Endothelial cell of umbilical vein (primary cell): ENCODE results near the gene GFOD1. TPM values are rescaled to one million over a fixed set of nuclear protein-coding genes. Genes with fewer than 3 reads are reported as not detected.

ENCODE experiments used
- BruUV-seq: library from RNA; stranded (reverse); fragments of 400-500 nt; replicated peaks from 2 replicates; lab custom pipeline; 2021; lab: Mats Ljungman, UMichigan
- CTCF ChIA-PET: fragments of 300-600, 350-600 bp; sonication (Branson Sonifier 250); formaldehyde crosslinking; loops from one replicate; lab custom pipeline; 2021; ENCODE audit warnings: antibody characterized with exemption, inconsistent platforms; lab: Charles Lee
- POLR2A ChIA-PET: fragments of 300-600, 350-600 bp; sonication (Branson Sonifier 250); formaldehyde crosslinking; loops from one replicate; lab custom pipeline; 2021; ENCODE audit warnings: antibody characterized with exemption, inconsistent platforms; lab: Charles Lee
- DNase-seq: peaks from one replicate; pipeline ENCODE4 v3.0.0-alpha.2; 2011; ENCODE audit warnings: low read depth, low spot score
- FAIRE-seq: peaks from 2 replicates; lab custom pipeline; 2011; peaks lifted over from hg19 to GRCh38; lab: Jason Lieb, UNC
- H2AFZ ChIP-seq: 2 replicates; pipeline ENCODE4 v1.6.0; 2012; ENCODE audit warnings: low read depth, low read length, control low read depth, inconsistent platforms
- H3K27ac ChIP-seq: 2 replicates; pipeline ENCODE4 v1.5.1; 2011; ENCODE audit warnings: low read depth, mild to moderate bottlenecking, control low read depth, low read length, moderate library complexity; ENCODE audit not compliant: insufficient read depth
- H3K27me3 ChIP-seq, 2 experiments: 2 replicates each; pipeline versions ENCODE4 v1.6.0 to v1.6.1; 2011; ENCODE audit warnings: low read length in 2 of 2, mixed read lengths in 1 of 2; ENCODE audit not compliant: control insufficient read depth in 2 of 2, insufficient read depth in 2 of 2
- H3K36me3 ChIP-seq, 2 experiments: 2 replicates in 1 of 2; 3 replicates in 1 of 2; pipeline ENCODE4 v1.5.1; 2011; ENCODE audit warnings: low read length in 2 of 2, mild to moderate bottlenecking in 1 of 2, moderate library complexity in 1 of 2; ENCODE audit not compliant: control insufficient read depth in 2 of 2, insufficient read depth in 2 of 2; ENCODE audit errors: extremely low read depth in 1 of 2
- H3K4me1 ChIP-seq: 3 replicates; pipeline ENCODE4 v1.5.1; 2011; ENCODE audit warnings: mild to moderate bottlenecking, low read length; ENCODE audit not compliant: control insufficient read depth, insufficient read depth; ENCODE audit errors: extremely low read depth
- H3K4me2 ChIP-seq: 2 replicates; pipeline ENCODE4 v1.6.1; 2011; ENCODE audit warnings: low read length, control low read depth, mixed read lengths; ENCODE audit not compliant: insufficient read depth
- H3K4me3 ChIP-seq, 3 experiments: fragments of 200-600 bp in 1 of 3; sonication (generic), shearing (Covaris generic) in 1 of 3; replicated peaks in 1 of 3; 2 replicates each; pipeline ENCODE4 v1.5.1; 2011 to 2016; ENCODE audit warnings: control low read depth in 3 of 3, low read length in 3 of 3, mild to moderate bottlenecking in 2 of 3, inconsistent platforms in 1 of 3, low read depth in 1 of 3, moderate library complexity in 1 of 3; ENCODE audit not compliant: insufficient read depth in 1 of 3
- H3K79me2 ChIP-seq: 2 replicates; pipeline ENCODE4 v1.6.0; 2012; ENCODE audit warnings: low read length, inconsistent platforms; ENCODE audit not compliant: control insufficient read depth, insufficient read depth
- H3K9ac ChIP-seq: replicated peaks from 2 replicates; pipeline ENCODE3; 2011; ENCODE audit warnings: low read length, control low read depth; ENCODE audit not compliant: insufficient read depth; ENCODE audit errors: extremely low read depth
- H3K9me1 ChIP-seq: replicated peaks from 3 replicates; pipeline ENCODE4 v1.6.0; 2011; ENCODE audit warnings: mild to moderate bottlenecking, low read length; ENCODE audit not compliant: control insufficient read depth, insufficient read depth; ENCODE audit errors: extremely low read depth
- H3K9me3 ChIP-seq: replicated peaks from 2 replicates; pipeline ENCODE4 v1.5.1; 2012; ENCODE audit warnings: low read length, inconsistent platforms; ENCODE audit not compliant: control insufficient read depth, insufficient read depth
- H4K20me1 ChIP-seq: replicated peaks from 2 replicates; pipeline ENCODE3; 2011; ENCODE audit warnings: mild to moderate bottlenecking, low read length; ENCODE audit not compliant: control insufficient read depth, insufficient read depth; ENCODE audit errors: extremely low read depth
- EZH2 ChIP-seq: IDR thresholded peaks from 2 replicates; pipeline ENCODE4 v1.6.1; 2012; ENCODE audit warnings: borderline replicate concordance, low read depth, mild to moderate bottlenecking, moderate library complexity, low read length, inconsistent platforms; ENCODE audit not compliant: severe bottlenecking
- FOS ChIP-seq: IDR thresholded peaks from 2 replicates; pipeline ENCODE4 v1.6.1; 2011; ENCODE audit warnings: mild to moderate bottlenecking, low read length, moderate library complexity, borderline replicate concordance; ENCODE audit not compliant: insufficient read depth
- GATA2 ChIP-seq: IDR thresholded peaks from 2 replicates; pipeline ENCODE4 v1.7.0; 2011; ENCODE audit warnings: low read depth, mild to moderate bottlenecking, moderate library complexity, mixed read lengths, low read length; ENCODE audit not compliant: insufficient read length, insufficient read depth
- JUN ChIP-seq: IDR thresholded peaks from 2 replicates; pipeline ENCODE4 v1.6.1; 2011; ENCODE audit warnings: borderline replicate concordance, low read depth; ENCODE audit not compliant: insufficient read length, insufficient read depth
- MYC ChIP-seq: IDR thresholded peaks from one replicate; pipeline ENCODE4 v1.6.1; 2011; ENCODE audit warnings: mild to moderate bottlenecking, low read depth, low read length
- POLR2A ChIP-seq: IDR thresholded peaks from 2 replicates; pipeline ENCODE4 v1.6.1; 2012; ENCODE audit warnings: low read depth, mild to moderate bottlenecking, control low read depth, low read length
- POLR2AphosphoS5 ChIP-seq: IDR thresholded peaks from 2 replicates; pipeline ENCODE4 v1.6.1; 2012; ENCODE audit warnings: low read depth, mild to moderate bottlenecking, control low read depth, low read length, moderate library complexity; ENCODE audit not compliant: insufficient read depth
- dilution Hi-C: fragments of 300-500 bp; cut with MboI; formaldehyde crosslinking; loops from one replicate; pipeline ENCODE4 v1.15.0; 2019; ENCODE audit warnings: low sequenced_read_pairs; ENCODE audit not compliant: extremely low pct_ligation_motif_present
- intact Hi-C: fragments of 100-400 bp; cut with micrococcal nuclease; formaldehyde crosslinking; loops from one replicate; pipeline ENCODE4 v1.10.0; 2022
- polyA plus RNA-seq, 4 experiments: library from polyadenylated mRNA; depleted of rRNA in 3 of 4; stranded (reverse) in 3 of 4; unstranded in 1 of 4; fragments of >200 nt; gene quantifications; 2 replicates each; pipeline versions ENCODE4 v1.2.1 to v1.2.3, GENCODE V29; 2011 to 2012; ENCODE audit warnings: missing spikeins in 1 of 4
- total RNA-seq: library from RNA; stranded (reverse); gene quantifications from 2 replicates; pipeline ENCODE4 v1.2.3, GENCODE V29; 2021
- TF ChIP-seq, protein P1 (sequence below): IDR thresholded peaks from 2 replicates; pipeline ENCODE4 v1.6.1; 2011; ENCODE audit not compliant: insufficient read depth, insufficient read length
- TF ChIP-seq, protein P2 (sequence below), 2 donors: IDR thresholded peaks; 1 replicate in 1 of 2; 2 replicates in 1 of 2; pipeline ENCODE4 v1.5.1; 2011; ENCODE audit warnings: low read length in 2 of 2, mild to moderate bottlenecking in 2 of 2, moderate library complexity in 2 of 2, control low read depth in 1 of 2, inconsistent platforms in 1 of 2, low read depth in 1 of 2; ENCODE audit not compliant: insufficient read depth in 1 of 2; ENCODE audit errors: extremely low read depth in 1 of 2

GFOD1 gene
- total and polyA plus RNA-seq, 2 donors (not counting 3 experiments of a cell fraction or from before 2014, with no cell fraction given), result 12.1 to 24.1 TPM

DNA sequence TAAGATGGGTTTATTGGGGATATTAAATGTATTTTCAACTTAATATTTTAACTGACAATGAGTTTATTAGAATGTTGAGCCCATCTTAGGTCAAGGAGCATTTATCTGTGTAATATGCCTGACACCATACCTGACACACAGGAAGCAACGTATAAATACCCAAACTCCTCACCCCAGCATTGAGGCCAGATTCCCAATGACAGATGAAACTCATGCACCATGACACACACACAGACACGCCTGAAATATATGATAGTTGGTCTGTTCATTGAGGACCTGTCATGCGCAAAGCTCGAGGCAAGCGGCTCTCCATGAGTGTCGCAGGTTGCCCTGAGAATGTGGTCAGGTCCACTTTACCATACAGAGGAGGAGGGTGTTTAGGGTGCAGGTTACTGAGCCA is 64.1 kb downstream of the GFOD1 start:
- H3K36me3 ChIP-seq, result no peaks in the 10 kb centered on the region
- intact Hi-C loops (loop anchor here (2.0 kb wide), 4 partner anchors 32 to 104 kb away; partner anchors contain the start of gene GFOD1), dilution Hi-C loops (no loop called here)
- no peaks in the 10 kb centered on the region for H3K9me3 ChIP-seq
- no peak overlapping the region for H3K4me3 ChIP-seq
- TF ChIP-seq JUN, result no peak
- TF ChIP-seq EZH2, result no peak
- TF ChIP-seq POLR2A, result no peak
- no peak for TF ChIP-seq GATA2
- TF ChIP-seq POLR2AphosphoS5, result no peak
- no peak for TF ChIP-seq FOS
- TF ChIP-seq, protein P1, sequence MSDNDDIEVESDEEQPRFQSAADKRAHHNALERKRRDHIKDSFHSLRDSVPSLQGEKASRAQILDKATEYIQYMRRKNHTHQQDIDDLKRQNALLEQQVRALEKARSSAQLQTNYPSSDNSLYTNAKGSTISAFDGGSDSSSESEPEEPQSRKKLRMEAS, result no peak
- TF ChIP-seq MYC, result no peak
- TF ChIP-seq, protein P2, sequence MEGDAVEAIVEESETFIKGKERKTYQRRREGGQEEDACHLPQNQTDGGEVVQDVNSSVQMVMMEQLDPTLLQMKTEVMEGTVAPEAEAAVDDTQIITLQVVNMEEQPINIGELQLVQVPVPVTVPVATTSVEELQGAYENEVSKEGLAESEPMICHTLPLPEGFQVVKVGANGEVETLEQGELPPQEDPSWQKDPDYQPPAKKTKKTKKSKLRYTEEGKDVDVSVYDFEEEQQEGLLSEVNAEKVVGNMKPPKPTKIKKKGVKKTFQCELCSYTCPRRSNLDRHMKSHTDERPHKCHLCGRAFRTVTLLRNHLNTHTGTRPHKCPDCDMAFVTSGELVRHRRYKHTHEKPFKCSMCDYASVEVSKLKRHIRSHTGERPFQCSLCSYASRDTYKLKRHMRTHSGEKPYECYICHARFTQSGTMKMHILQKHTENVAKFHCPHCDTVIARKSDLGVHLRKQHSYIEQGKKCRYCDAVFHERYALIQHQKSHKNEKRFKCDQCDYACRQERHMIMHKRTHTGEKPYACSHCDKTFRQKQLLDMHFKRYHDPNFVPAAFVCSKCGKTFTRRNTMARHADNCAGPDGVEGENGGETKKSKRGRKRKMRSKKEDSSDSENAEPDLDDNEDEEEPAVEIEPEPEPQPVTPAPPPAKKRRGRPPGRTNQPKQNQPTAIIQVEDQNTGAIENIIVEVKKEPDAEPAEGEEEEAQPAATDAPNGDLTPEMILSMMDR (IDR thresholded peaks at IDR 0.05; ENCODE audit: extremely low read depth in 1 of 2, insufficient read depth in 1 of 2, low read depth in 1 of 2, low read length in 2 of 2), result no peak
- no TSS peak for BruUV-seq
- ChIA-PET CTCF (interaction anchor here (0.8 to 2.9 kb wide), 7 partner anchors 9 to 151 kb away, joined by 3 to 10 read pairs (median 7); partner anchors contain the start of genes GFOD1 and SIRT5), POLR2A (interaction anchor here (0.6 to 1.6 kb wide), 3 partner anchors 28 to 88 kb away, joined by 3 to 9 read pairs (median 3); no protein-coding TSS in a partner anchor)
- no peaks in the 10 kb centered on the region for H3K79me2 ChIP-seq
- no peak overlapping the region for H2AFZ ChIP-seq
- DNase-seq (no peak), FAIRE-seq (no peak)
- H3K27ac ChIP-seq, result peak overlapping the region; percentile 92
- no peaks in the 10 kb centered on the region for H4K20me1 ChIP-seq
- no peaks in the 10 kb centered on the region for H3K9me1 ChIP-seq
- H3K27me3 ChIP-seq, result no peaks in the 10 kb centered on the region
- peaks cover 47% of the 10 kb centered on the region for H3K4me1 ChIP-seq
- peak overlapping the region; percentile 66 for H3K4me2 ChIP-seq
- H3K9ac ChIP-seq, result peak overlapping the region; percentile 76
